NCI-H345 (cell line): ENCODE measurements around the gene CRYZ.
"Not testable (repeated sequence)": the region's sequence is repeated elsewhere in the genome, so short reads cannot be mapped to it uniquely, and the experiment has no call there.

Source experiments
- DNase-seq: peaks from one replicate; lab custom pipeline; 2025; lab: John Stamatoyannopoulos, UW

Gene CRYZ

DNA sequence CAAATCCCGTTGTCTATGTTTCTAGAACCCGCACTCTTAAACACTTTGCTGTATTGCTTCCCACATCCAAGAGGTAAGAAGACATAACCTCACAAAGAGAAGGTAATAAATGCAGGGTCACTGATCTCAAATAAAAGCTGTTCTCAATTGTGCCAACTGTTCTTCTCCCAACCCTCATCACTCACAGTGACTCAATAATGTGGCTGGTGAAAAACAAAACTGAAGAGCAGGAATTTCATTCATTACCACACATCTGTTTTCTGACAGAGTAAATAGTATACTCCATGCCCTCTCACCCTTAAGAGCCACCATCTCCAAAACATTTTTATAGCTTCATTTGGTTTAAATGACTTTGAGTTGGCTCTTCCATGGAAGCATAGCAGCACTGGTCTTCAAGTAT is 53.0 kb downstream of the CRYZ start:
- no peak for DNase-seq

DNA sequence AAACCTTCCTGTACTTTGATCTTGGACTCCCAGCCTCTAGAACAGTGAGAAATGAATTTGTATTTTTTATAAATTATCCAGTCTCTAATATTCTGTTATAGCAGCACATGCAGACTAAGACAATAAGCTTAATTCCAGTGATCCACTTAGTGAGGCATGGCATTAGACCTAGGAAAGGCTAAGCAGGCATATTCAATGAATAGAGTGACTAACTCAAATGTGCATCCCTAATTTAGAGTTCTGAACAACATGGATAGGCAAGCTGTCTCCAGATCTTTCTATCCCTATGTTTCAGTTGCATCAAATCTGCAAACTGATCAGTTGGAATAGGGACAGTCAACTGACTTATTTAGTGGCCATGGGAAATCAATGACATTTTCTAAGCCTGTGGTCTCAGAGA is 54.9 kb downstream of the CRYZ start:
- DNase-seq: no peak

DNA sequence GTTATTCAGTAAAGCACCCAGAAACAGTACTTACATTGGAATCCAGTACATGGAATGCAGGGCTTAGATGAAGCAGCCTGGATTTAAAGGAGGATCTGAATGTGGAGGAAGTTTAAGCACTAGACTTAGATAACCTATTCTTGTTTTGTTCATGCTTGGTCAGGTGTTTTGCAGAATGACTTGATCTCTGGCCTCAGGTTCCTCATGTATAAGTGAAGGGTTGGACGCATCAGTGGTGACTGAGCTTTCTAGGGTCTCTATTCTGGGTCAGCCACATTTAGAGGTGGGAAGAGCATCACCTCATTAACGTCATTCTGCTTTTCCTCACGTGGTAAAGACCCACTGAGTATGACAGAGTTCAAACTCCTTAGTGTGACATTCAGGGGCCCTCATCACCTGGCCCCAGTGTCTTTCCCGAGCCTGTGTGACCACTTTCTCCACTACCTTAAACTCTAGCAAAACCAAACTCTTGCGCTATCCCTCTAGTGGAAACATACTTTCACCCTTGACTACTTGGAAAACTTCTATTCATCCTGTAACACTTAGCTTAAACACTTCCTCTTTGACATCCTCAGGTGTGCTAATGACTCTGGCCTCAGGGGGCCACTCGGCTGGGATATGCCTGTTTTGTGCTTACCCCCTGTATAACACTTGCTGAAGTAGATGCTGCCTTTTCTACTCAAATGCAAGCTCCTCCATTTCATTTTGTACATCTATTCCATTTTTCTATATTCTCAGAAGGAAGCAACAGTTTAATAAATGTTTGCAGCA is 58.4 kb downstream of the CRYZ start:
- DNase-seq: no peak

- DNase-seq: peak; percentile 57
Observed at GRCh38 chr1:74673351-74674111, 59.3 kb downstream of the CRYZ start, which contains the start of gene ERICH3. Gene ERICH3, minus strand, starts transcription at chr1:74673792. Its CDS starts 273 bp downstream, at chr1:74673519.

DNA sequence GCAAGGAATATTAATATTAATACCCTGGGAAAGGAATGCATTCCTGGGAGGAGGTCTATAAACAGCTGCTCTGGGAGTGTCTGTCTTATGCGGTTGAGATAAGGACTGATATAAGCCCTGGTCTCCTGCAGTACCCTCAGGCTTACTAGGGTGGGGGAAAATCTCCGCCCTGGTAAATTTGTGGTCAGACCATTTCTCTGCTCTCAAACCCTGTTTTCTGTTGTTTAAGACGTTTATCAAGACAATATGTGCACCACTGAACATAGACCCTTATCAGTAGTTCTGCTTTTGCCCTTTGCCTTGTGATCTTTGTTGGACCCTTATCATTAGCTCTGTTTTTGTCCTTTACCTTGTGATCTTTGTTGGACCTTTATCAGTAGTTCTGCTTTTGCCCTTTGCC is 62.0 kb downstream of the CRYZ start:
- DNase-seq: not testable (repeated sequence)
